PC-3 (cell line): ENCODE measurements around the gene C16orf86.

ENCODE experiments used
- CTCF ChIP-seq: fragments of 300-600 bp; sonication (generic); conservative IDR thresholded peaks from 2 replicates; pipeline ENCODE4 v1.5.1; 2017; ENCODE audit warnings: antibody characterized with exemption, low read depth, mild to moderate bottlenecking, low read length
- EZH2phosphoT487 ChIP-seq: fragments of 300-600 bp; sonication (generic); IDR thresholded peaks from 2 replicates; pipeline ENCODE4 v1.6.1; 2018; ENCODE audit warnings: mild to moderate bottlenecking, antibody characterized with exemption, low read length, borderline replicate concordance

GRCh38 chr16:67707210-67707609 is 40.6 kb downstream of the C16orf86 start:
- no peak for TF ChIP-seq CTCF
- TF ChIP-seq EZH2phosphoT487 = no peak
